ENCODE data around the gene SIRT4. TPM values are rescaled to one million over a fixed set of nuclear protein-coding genes. Genes with fewer than 3 reads are reported as not detected.

Gene SIRT4
- total RNA-seq, 1 experiment from 2014 or later: 2.8 TPM

- TF ChIP-seq ARID4B (CRISPR knock-in tag; IDR thresholded peaks at IDR 0.05; ENCODE audit: borderline replicate concordance) (no peak; the same call in 1 of the 2 replicates), ZNF671 (CRISPR knock-in tag; IDR thresholded peaks at IDR 0.05) (no peak), CREB1 (CRISPR knock-in tag; IDR thresholded peaks at IDR 0.05) (no peak), ZBTB21 (CRISPR knock-in tag; IDR thresholded peaks at IDR 0.05; ENCODE audit: borderline replicate concordance) (no peak), ESRRA (CRISPR knock-in tag; IDR thresholded peaks at IDR 0.05; ENCODE audit: borderline replicate concordance) (no peak), ZNF425 (CRISPR knock-in tag; conservative IDR thresholded peaks at IDR 0.05) (no peak), ATF1 (CRISPR knock-in tag; IDR thresholded peaks at IDR 0.05) (no peak), SMAD4 (CRISPR knock-in tag; IDR thresholded peaks at IDR 0.05) (no peak), TCF7 (CRISPR knock-in tag; IDR thresholded peaks at IDR 0.05; ENCODE audit: low read depth) (no peak), RORB (CRISPR knock-in tag; IDR thresholded peaks at IDR 0.05) (no peak), PREB (CRISPR knock-in tag; IDR thresholded peaks at IDR 0.05; ENCODE audit: borderline replicate concordance) (no peak), JUN (CRISPR knock-in tag; IDR thresholded peaks at IDR 0.05) (no peak)
Observed at GRCh38 chr12:120361506-120362208, 59.5 kb downstream of the SIRT4 start (continued).

Other genes starting within 250 kb of the SIRT4 start
- 44.2 to 47.6 TPM (median 44.5 TPM) in 3 replicates for gene RAB35, start 185.6 kb upstream of the SIRT4 start, total RNA-seq (2021)
- gene GCN1, start 107.6 kb upstream of the SIRT4 start, total RNA-seq (2021): 147 to 181 TPM (median 162 TPM) in 3 replicates
- 3,149 to 3,505 TPM (median 3,452 TPM) in 3 replicates for gene RPLP0, start 101.2 kb upstream of the SIRT4 start, total RNA-seq (2021)
- 96.6 to 132 TPM (median 99.2 TPM) in 3 replicates for gene PXN, start 36.6 kb upstream of the SIRT4 start, total RNA-seq (2021)
- gene RNU4-2, start 10.4 kb upstream of the SIRT4 start, total RNA-seq (2021): 2,632 to 2,764 TPM (median 2,673 TPM) in 3 replicates
- 2,196 to 2,477 TPM (median 2,436 TPM) in 3 replicates for gene RNU4-1, start 9.1 kb upstream of the SIRT4 start, total RNA-seq (2021)
- gene PLA2G1B, start 25.5 kb downstream of the SIRT4 start, total RNA-seq (2021): 0.92 to 1.8 TPM (median 1.4 TPM) in 3 replicates
- 64.5 to 71.9 TPM (median 71.5 TPM) in 3 replicates for gene MSI1, start 66.8 kb downstream of the SIRT4 start, total RNA-seq (2021)
- 511 to 573 TPM (median 515 TPM) in 3 replicates for gene COX6A1, start 135.8 kb downstream of the SIRT4 start, total RNA-seq (2021)
- gene TRIAP1, start 144.1 kb downstream of the SIRT4 start, total RNA-seq (2021): 59.5 to 75.3 TPM (median 60.4 TPM) in 3 replicates
- gene GATC, start 144.1 kb downstream of the SIRT4 start, total RNA-seq (2021): 29.8 to 36.9 TPM (median 33.9 TPM) in 3 replicates
- 274 to 286 TPM (median 276 TPM) in 3 replicates for gene SRSF9, start 167.4 kb downstream of the SIRT4 start, total RNA-seq (2021)
- 327 to 470 TPM (median 463 TPM) in 3 replicates for gene DYNLL1, start 193.8 kb downstream of the SIRT4 start, total RNA-seq (2021)
- 35.1 to 44.9 TPM (median 44.5 TPM) in 3 replicates for gene COQ5, start 226.8 kb downstream of the SIRT4 start, total RNA-seq (2021)
- gene RNF10, start 232.0 kb downstream of the SIRT4 start, total RNA-seq (2021): 151 to 160 TPM (median 155 TPM) in 3 replicates